Liver (tissue), 9 donors: ENCODE results near the gene MLLT10. TPM values are rescaled to one million over a fixed set of nuclear protein-coding genes. Genes with fewer than 3 reads are reported as not detected.

ENCODE experiments used
- DNase-seq: peaks from one replicate; pipeline ENCODE4 v3.0.0-alpha.2; 2017; ENCODE audit warnings: low spot score
- H3K27ac ChIP-seq, 2 donors: one replicate each; pipeline ENCODE4 v1.7.0; 2013; ENCODE audit warnings: inconsistent platforms in 2 of 2, low read length in 2 of 2, control low read depth in 1 of 2, low read depth in 1 of 2, mild to moderate bottlenecking in 1 of 2
- H3K27me3 ChIP-seq, 4 donors: one replicate each; pipeline versions ENCODE4 v1.6.1 to v1.7.0; 2013; ENCODE audit warnings: low read length in 3 of 4, inconsistent platforms in 1 of 4, mild to moderate bottlenecking in 1 of 4, moderate library complexity in 1 of 4; ENCODE audit not compliant: control insufficient read depth in 4 of 4, insufficient read depth in 4 of 4
- H3K36me3 ChIP-seq, 4 donors: one replicate each; pipeline versions ENCODE4 v1.6.1 to v1.7.0; 2013; ENCODE audit warnings: low read length in 3 of 4, mild to moderate bottlenecking in 3 of 4, low read depth in 1 of 4, moderate library complexity in 1 of 4; ENCODE audit not compliant: control insufficient read depth in 4 of 4, insufficient read depth in 3 of 4
- H3K4me1 ChIP-seq, 4 donors: one replicate each; pipeline versions ENCODE4 v1.6.1 to v1.7.0; 2013; ENCODE audit warnings: low read length in 3 of 4, mild to moderate bottlenecking in 3 of 4, moderate library complexity in 1 of 4; ENCODE audit not compliant: control insufficient read depth in 4 of 4, insufficient read depth in 4 of 4
- H3K4me3 ChIP-seq, 3 donors: one replicate each; pipeline versions ENCODE4 v1.6.1 to v1.7.0; 2013; ENCODE audit warnings: low read length in 3 of 3, control low read depth in 1 of 3, low read depth in 1 of 3, mild to moderate bottlenecking in 1 of 3
- H3K9ac ChIP-seq, 2 donors: one replicate each; pipeline ENCODE4 v1.7.0; 2013; ENCODE audit warnings: low read length in 2 of 2, mild to moderate bottlenecking in 2 of 2, moderate library complexity in 2 of 2, control low read depth in 1 of 2, low read depth in 1 of 2
- H3K9me3 ChIP-seq, 4 donors: one replicate each; pipeline versions ENCODE4 v1.6.1 to v1.7.0; 2013; ENCODE audit warnings: low read length in 3 of 4; ENCODE audit not compliant: control insufficient read depth in 4 of 4
- ATF3 ChIP-seq: IDR thresholded peaks from 2 replicates; pipeline ENCODE4 v1.6.1; 2016; ENCODE audit warnings: antibody characterized with exemption
- CTCF ChIP-seq: fragments of 150-350 bp; IDR thresholded peaks from 2 replicates; pipeline ENCODE4 v1.5.1; 2017; ENCODE audit warnings: improper control_type of control experiment, low read depth, low read length; ENCODE audit not compliant: missing input control
- EGR1 ChIP-seq, 2 donors: IDR thresholded peaks; 2 replicates each; pipeline ENCODE4 v1.6.1; 2016 to 2018; ENCODE audit warnings: antibody characterized with exemption in 2 of 2, low read depth in 2 of 2
- FOXA1 ChIP-seq: IDR thresholded peaks from 2 replicates; pipeline ENCODE4 v1.6.1; 2016; ENCODE audit warnings: antibody characterized with exemption
- FOXA2 ChIP-seq: IDR thresholded peaks from 2 replicates; pipeline ENCODE4 v1.6.1; 2016; ENCODE audit warnings: antibody characterized with exemption
- GABPA ChIP-seq, 2 donors: IDR thresholded peaks in 1 of 2; conservative IDR thresholded peaks in 1 of 2; 2 replicates each; pipeline ENCODE4 v1.6.1; 2016; ENCODE audit warnings: antibody characterized with exemption in 2 of 2, mild to moderate bottlenecking in 1 of 2, moderate library complexity in 1 of 2
- HNF4A ChIP-seq, 2 donors: conservative IDR thresholded peaks; 2 replicates each; pipeline ENCODE4 v1.6.1; 2016; ENCODE audit warnings: antibody characterized with exemption in 2 of 2, mild to moderate bottlenecking in 2 of 2
- HNF4G ChIP-seq: IDR thresholded peaks from 2 replicates; pipeline ENCODE4 v1.6.1; 2016; ENCODE audit warnings: antibody characterized with exemption
- JUND ChIP-seq, 2 donors: IDR thresholded peaks; 2 replicates each; pipeline ENCODE4 v1.6.1; 2016; ENCODE audit warnings: antibody characterized with exemption in 2 of 2
- MAX ChIP-seq: IDR thresholded peaks from 2 replicates; pipeline ENCODE4 v1.6.1; 2016; ENCODE audit warnings: antibody characterized with exemption
- NR2F2 ChIP-seq: IDR thresholded peaks from 2 replicates; pipeline ENCODE4 v1.6.1; 2016; ENCODE audit warnings: antibody characterized with exemption
- RAD21 ChIP-seq, 2 donors: IDR thresholded peaks; 2 replicates each; pipeline ENCODE4 v1.6.1; 2016; ENCODE audit warnings: antibody characterized with exemption in 2 of 2, mild to moderate bottlenecking in 2 of 2
- RXRA ChIP-seq, 2 donors: IDR thresholded peaks; 2 replicates each; pipeline ENCODE4 v1.6.1; 2017 to 2018; ENCODE audit warnings: antibody characterized with exemption in 2 of 2, mild to moderate bottlenecking in 1 of 2
- SP1 ChIP-seq: IDR thresholded peaks from 2 replicates; pipeline ENCODE4 v1.6.1; 2018; ENCODE audit warnings: antibody characterized with exemption, mild to moderate bottlenecking
- TAF1 ChIP-seq: conservative IDR thresholded peaks from 2 replicates; pipeline ENCODE4 v1.6.1; 2016; ENCODE audit warnings: antibody characterized with exemption, mild to moderate bottlenecking
- YY1 ChIP-seq: IDR thresholded peaks from 2 replicates; pipeline ENCODE4 v1.6.1; 2016; ENCODE audit warnings: antibody characterized with exemption, mild to moderate bottlenecking
- WGBS: extraction: QIAGEN DNeasy Blood & Tissue Kit; methylation state at CpG from one replicate; pipeline ENCODE4 v1.1.7; 2013; 5-methylcytosine and 5-hydroxymethylcytosine counted together
- polyA plus RNA-seq, 2 donors: library from polyadenylated mRNA; stranded (reverse) in 1 of 2; unstranded in 1 of 2; fragments of 200-250 nt in 1 of 2; fragments of >200 nt in 1 of 2; fragmentation: Nextera tagmentation in 1 of 2; extraction: Ambion mirVana in 1 of 2; gene quantifications; one replicate each; pipeline versions ENCODE4 v1.2.1 to v1.2.3, GENCODE V29; 2013 to 2015
- total RNA-seq, 2 donors: library from RNA; depleted of rRNA; stranded (reverse); fragments of >200 nt; gene quantifications; one replicate each; pipeline ENCODE4 v1.2.3, GENCODE V29; 2014
- TF ChIP-seq, protein P1 (sequence below): IDR thresholded peaks from 2 replicates; pipeline ENCODE4 v1.6.1; 2016; ENCODE audit warnings: antibody characterized with exemption
- TF ChIP-seq, protein P2 (sequence below): IDR thresholded peaks from 2 replicates; pipeline ENCODE4 v1.6.1; 2016; ENCODE audit warnings: antibody characterized with exemption, mild to moderate bottlenecking
- donor health status: healthy.
- donor health status: healthy.
- donor health status: healthy.
- donor health status: healthy.
- donor health status: healthy.

MLLT10 gene
- total and polyA plus RNA-seq, 4 donors = 11.9 to 47.4 (median 22.6) TPM

DNA sequence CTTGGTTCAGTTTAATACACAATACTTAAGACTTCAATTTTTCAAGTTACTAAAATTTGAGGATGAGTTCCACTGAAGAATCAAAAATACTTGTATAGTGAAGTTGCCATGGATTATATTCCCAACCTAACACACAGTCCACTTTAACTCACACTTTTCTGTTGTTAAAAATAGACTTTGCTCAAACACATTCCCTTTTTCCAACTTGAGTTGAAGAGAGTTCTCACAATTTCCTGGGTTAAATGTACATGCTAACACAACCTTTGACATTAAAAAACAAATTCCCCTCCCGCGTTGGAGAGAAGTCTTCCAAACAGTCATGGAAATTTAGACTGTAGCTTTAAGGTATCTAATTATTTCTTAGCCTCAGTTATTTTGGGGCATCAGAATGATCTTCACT is 35.7 kb upstream of the MLLT10 start (continued):
- TF ChIP-seq MAX = no peak

DNA sequence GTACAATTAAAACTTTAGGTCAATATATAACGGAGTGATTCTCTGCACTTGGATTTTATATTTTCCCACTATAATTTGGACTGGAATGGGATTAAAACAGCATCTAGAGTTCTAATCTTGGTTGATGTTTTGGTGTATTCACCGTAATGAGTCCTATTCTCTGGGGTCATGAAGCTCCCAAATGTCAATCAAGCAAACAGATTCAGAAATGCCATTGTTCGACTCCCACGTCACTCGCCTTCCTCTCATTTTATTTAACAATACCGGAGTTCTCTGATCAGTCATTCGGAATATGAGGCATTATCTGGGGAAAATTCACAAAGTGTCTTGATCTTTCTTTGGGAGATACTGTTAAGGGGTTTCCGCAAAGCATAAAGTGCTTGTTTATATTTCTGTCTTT is 35.0 kb upstream of the MLLT10 start:
- TF ChIP-seq TAF1 (no peak), SP1 (no peak), YY1 (no peak), ATF3 (no peak), CTCF (no peak), RXRA (IDR thresholded peaks at IDR 0.05) (no peak), RAD21 (IDR thresholded peaks at IDR 0.05) (no peak), NR2F2 (no peak), HNF4G (no peak), FOXA1 (no peak), MAX (no peak), GABPA (IDR thresholded peaks at IDR 0.05 in 1 of 2, conservative IDR thresholded peaks at IDR 0.05 in 1 of 2) (no peak), EGR1 (IDR thresholded peaks at IDR 0.05; ENCODE audit: low read depth in 2 of 2) (no peak), FOXA2 (no peak), HNF4A (conservative IDR thresholded peaks at IDR 0.05) (no peak), JUND (IDR thresholded peaks at IDR 0.05) (no peak)
- TF ChIP-seq, protein P1, sequence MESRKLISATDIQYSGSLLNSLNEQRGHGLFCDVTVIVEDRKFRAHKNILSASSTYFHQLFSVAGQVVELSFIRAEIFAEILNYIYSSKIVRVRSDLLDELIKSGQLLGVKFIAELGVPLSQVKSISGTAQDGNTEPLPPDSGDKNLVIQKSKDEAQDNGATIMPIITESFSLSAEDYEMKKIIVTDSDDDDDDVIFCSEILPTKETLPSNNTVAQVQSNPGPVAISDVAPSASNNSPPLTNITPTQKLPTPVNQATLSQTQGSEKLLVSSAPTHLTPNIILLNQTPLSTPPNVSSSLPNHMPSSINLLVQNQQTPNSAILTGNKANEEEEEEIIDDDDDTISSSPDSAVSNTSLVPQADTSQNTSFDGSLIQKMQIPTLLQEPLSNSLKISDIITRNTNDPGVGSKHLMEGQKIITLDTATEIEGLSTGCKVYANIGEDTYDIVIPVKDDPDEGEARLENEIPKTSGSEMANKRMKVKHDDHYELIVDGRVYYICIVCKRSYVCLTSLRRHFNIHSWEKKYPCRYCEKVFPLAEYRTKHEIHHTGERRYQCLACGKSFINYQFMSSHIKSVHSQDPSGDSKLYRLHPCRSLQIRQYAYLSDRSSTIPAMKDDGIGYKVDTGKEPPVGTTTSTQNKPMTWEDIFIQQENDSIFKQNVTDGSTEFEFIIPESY = no peak
- TF ChIP-seq, protein P2, sequence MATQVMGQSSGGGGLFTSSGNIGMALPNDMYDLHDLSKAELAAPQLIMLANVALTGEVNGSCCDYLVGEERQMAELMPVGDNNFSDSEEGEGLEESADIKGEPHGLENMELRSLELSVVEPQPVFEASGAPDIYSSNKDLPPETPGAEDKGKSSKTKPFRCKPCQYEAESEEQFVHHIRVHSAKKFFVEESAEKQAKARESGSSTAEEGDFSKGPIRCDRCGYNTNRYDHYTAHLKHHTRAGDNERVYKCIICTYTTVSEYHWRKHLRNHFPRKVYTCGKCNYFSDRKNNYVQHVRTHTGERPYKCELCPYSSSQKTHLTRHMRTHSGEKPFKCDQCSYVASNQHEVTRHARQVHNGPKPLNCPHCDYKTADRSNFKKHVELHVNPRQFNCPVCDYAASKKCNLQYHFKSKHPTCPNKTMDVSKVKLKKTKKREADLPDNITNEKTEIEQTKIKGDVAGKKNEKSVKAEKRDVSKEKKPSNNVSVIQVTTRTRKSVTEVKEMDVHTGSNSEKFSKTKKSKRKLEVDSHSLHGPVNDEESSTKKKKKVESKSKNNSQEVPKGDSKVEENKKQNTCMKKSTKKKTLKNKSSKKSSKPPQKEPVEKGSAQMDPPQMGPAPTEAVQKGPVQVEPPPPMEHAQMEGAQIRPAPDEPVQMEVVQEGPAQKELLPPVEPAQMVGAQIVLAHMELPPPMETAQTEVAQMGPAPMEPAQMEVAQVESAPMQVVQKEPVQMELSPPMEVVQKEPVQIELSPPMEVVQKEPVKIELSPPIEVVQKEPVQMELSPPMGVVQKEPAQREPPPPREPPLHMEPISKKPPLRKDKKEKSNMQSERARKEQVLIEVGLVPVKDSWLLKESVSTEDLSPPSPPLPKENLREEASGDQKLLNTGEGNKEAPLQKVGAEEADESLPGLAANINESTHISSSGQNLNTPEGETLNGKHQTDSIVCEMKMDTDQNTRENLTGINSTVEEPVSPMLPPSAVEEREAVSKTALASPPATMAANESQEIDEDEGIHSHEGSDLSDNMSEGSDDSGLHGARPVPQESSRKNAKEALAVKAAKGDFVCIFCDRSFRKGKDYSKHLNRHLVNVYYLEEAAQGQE = no peak
- no peaks in the 10 kb centered on the region for H3K36me3 ChIP-seq
- H3K27me3 ChIP-seq = no peaks in the 10 kb centered on the region
- H3K4me1 ChIP-seq = peaks cover 5 to 77% (median 53%) of the 10 kb centered on the region in 4 donors
- no peak overlapping the region for H3K9ac ChIP-seq
- peak overlapping the region; percentile 72 to 83 for H3K27ac ChIP-seq
- H3K9me3 ChIP-seq = no peaks in the 10 kb centered on the region
- 88% methylated on average over 8 of the region's 8 CpGs for WGBS
- no peak for DNase-seq
- peak overlapping the region in 1 of 3 donors; percentile 50 for H3K4me3 ChIP-seq
